ENCODE results near the gene NLGN2.

NLGN2 gene

GRCh38 chr17:7438656-7439460 is 31.2 kb downstream of the NLGN2 start:
- no peak for DNase-seq

- no peak for DNase-seq
These were observed 31.9 kb downstream of the NLGN2 start, which contains the start of gene FGF11 for GRCh38 chr17:7439462-7440112. Gene FGF11, plus strand, starts transcription at chr17:7439512. Its CDS starts 109 bp downstream, at chr17:7439621.

- no peak for DNase-seq
These were observed 32.6 kb downstream of the NLGN2 start for GRCh38 chr17:7440113-7440833.

- DNase-seq = no peak
These were observed 33.2 kb downstream of the NLGN2 start for GRCh38 chr17:7440834-7441195.

GRCh38 chr17:7441266-7441665 is 33.6 kb downstream of the NLGN2 start:
- DNase-seq = no peak

- DNase-seq = no peak
These were observed 34.5 kb downstream of the NLGN2 start for GRCh38 chr17:7442142-7442541.

- no peak for DNase-seq
These were observed 36.1 kb downstream of the NLGN2 start for GRCh38 chr17:7443499-7444485.

GRCh38 chr17:7444682-7445618 is 37.3 kb downstream of the NLGN2 start, which contains the start of gene CHRNB1:
Gene CHRNB1, plus strand, starts transcription at chr17:7445061. Its CDS starts 67 bp downstream, at chr17:7445128.
- no peak for DNase-seq

GRCh38 chr17:7445619-7445968 is 37.9 kb downstream of the NLGN2 start:
- no peak for DNase-seq

GRCh38 chr17:7448461-7448860 is 40.8 kb downstream of the NLGN2 start:
- DNase-seq = no peak

- no peak for DNase-seq
These were observed 52.4 kb downstream of the NLGN2 start for GRCh38 chr17:7459961-7460545.

GRCh38 chr17:7460850-7461660 is 53.4 kb downstream of the NLGN2 start:
- DNase-seq = no peak

GRCh38 chr17:7462474-7463371 is 55.1 kb downstream of the NLGN2 start:
- DNase-seq = no peak

- DNase-seq = no peak
These were observed 55.8 kb downstream of the NLGN2 start for GRCh38 chr17:7463372-7463846.

GRCh38 chr17:7464081-7464480 is 56.4 kb downstream of the NLGN2 start:
- DNase-seq = no peak

GRCh38 chr17:7465597-7466275 is 58.1 kb downstream of the NLGN2 start:
- DNase-seq = no peak

- DNase-seq = no peak
These were observed 58.6 kb downstream of the NLGN2 start for GRCh38 chr17:7466318-7466638.

- no peak for DNase-seq
These were observed 59.1 kb downstream of the NLGN2 start for GRCh38 chr17:7466639-7467341.
